HG03460 (cell line): Measurements from ENCODE around the gene MGAT3.
"Not testable (repeated sequence)": the region's sequence is repeated elsewhere in the genome, so short reads cannot be mapped to it uniquely, and the experiment has no call there.

Experiments
- ATAC-seq: cut with Tn5 transposase; IDR thresholded peaks from one replicate; pipeline ENCODE4 v1.9.1; 2021; ENCODE audit not compliant: unreplicated experiment

The MGAT3 gene

GRCh38 chr22:39456522-39457197 lies at the start of gene MGAT3:
TSS of gene MGAT3 (plus strand) at chr22:39457012. CDS start at chr22:39487348, 30,336 bp downstream.
- ATAC-seq = no peak

GRCh38 chr22:39408173-39408572 lies 48.6 kb upstream of the MGAT3 start:
- ATAC-seq = no peak

GRCh38 chr22:39408807-39409206 lies 48.0 kb upstream of the MGAT3 start:
- ATAC-seq = no peak

GRCh38 chr22:39409516-39410029 lies 47.2 kb upstream of the MGAT3 start:
- ATAC-seq = no peak

GRCh38 chr22:39410264-39410663 lies 46.5 kb upstream of the MGAT3 start:
- ATAC-seq = no peak

GRCh38 chr22:39411828-39412365 lies 44.9 kb upstream of the MGAT3 start:
- ATAC-seq = not testable (repeated sequence)

GRCh38 chr22:39413204-39413603 lies 43.6 kb upstream of the MGAT3 start:
- not testable (repeated sequence) for ATAC-seq

GRCh38 chr22:39414377-39414776 lies 42.4 kb upstream of the MGAT3 start:
- ATAC-seq = no peak

GRCh38 chr22:39414886-39415285 lies 41.9 kb upstream of the MGAT3 start:
- no peak for ATAC-seq

GRCh38 chr22:39415506-39415905 lies 41.3 kb upstream of the MGAT3 start:
- ATAC-seq = no peak

GRCh38 chr22:39416319-39416718 lies 40.5 kb upstream of the MGAT3 start:
- ATAC-seq = no peak

GRCh38 chr22:39417641-39418040 lies 39.2 kb upstream of the MGAT3 start:
- no peak for ATAC-seq

- no peak for ATAC-seq
Observed at GRCh38 chr22:39418696-39419095, 38.1 kb upstream of the MGAT3 start.

GRCh38 chr22:39419096-39419495 lies 37.7 kb upstream of the MGAT3 start:
- ATAC-seq = no peak

- ATAC-seq = no peak
Observed at GRCh38 chr22:39419911-39420310, 36.9 kb upstream of the MGAT3 start.

GRCh38 chr22:39421691-39422090 lies 35.1 kb upstream of the MGAT3 start:
- no peak for ATAC-seq

- no peak for ATAC-seq
Observed at GRCh38 chr22:39422101-39422500, 34.7 kb upstream of the MGAT3 start.

GRCh38 chr22:39422721-39423120 lies 34.1 kb upstream of the MGAT3 start:
- no peak for ATAC-seq

GRCh38 chr22:39423976-39424375 lies 32.8 kb upstream of the MGAT3 start:
- no peak for ATAC-seq

- ATAC-seq = no peak
Observed at GRCh38 chr22:39426380-39427043, 30.3 kb upstream of the MGAT3 start.

GRCh38 chr22:39427751-39428596 lies 28.8 kb upstream of the MGAT3 start:
- no peak for ATAC-seq
